Thymus (tissue), 11 donors: Measurements from ENCODE around the gene NDRG2. TPM values are rescaled to one million over a fixed set of nuclear protein-coding genes. Genes with fewer than 3 reads are reported as not detected.
"Not testable (repeated sequence)": the region's sequence is repeated elsewhere in the genome, so short reads cannot be mapped to it uniquely, and the experiment has no call there.

Experiments
- DNase-seq, 9 donors: peaks; one replicate each; pipeline ENCODE4 v3.0.0-alpha.2; 2013; ENCODE audit warnings: low spot score in 9 of 9, low read depth in 6 of 9, missing footprints in 1 of 9
- H3K27ac ChIP-seq, 2 donors: one replicate each; pipeline ENCODE4 v1.5.1; 2013; ENCODE audit warnings: control low read depth in 1 of 2, low read depth in 1 of 2, low read length in 1 of 2, mild to moderate bottlenecking in 1 of 2, moderate library complexity in 1 of 2
- H3K27me3 ChIP-seq, 2 donors: one replicate each; pipeline ENCODE4 v1.5.1; 2013; ENCODE audit warnings: low read length in 1 of 2; ENCODE audit not compliant: control insufficient read depth in 2 of 2, insufficient read depth in 1 of 2
- H3K36me3 ChIP-seq, 2 donors: one replicate each; pipeline ENCODE4 v1.5.1; 2013; ENCODE audit warnings: low read length in 1 of 2, mild to moderate bottlenecking in 1 of 2, moderate library complexity in 1 of 2; ENCODE audit not compliant: control insufficient read depth in 2 of 2, insufficient read depth in 2 of 2
- H3K4me1 ChIP-seq, 2 donors: one replicate each; pipeline ENCODE4 v1.5.1; 2013; ENCODE audit warnings: low read length in 2 of 2; ENCODE audit not compliant: control insufficient read depth in 2 of 2, insufficient read depth in 2 of 2
- H3K4me3 ChIP-seq, 2 donors: one replicate each; pipeline ENCODE4 v1.5.1; 2013; ENCODE audit warnings: low read length in 2 of 2, control low read depth in 1 of 2, mild to moderate bottlenecking in 1 of 2
- H3K9me3 ChIP-seq, 2 donors: one replicate each; pipeline ENCODE4 v1.5.1; 2013; ENCODE audit warnings: low read length in 1 of 2, mild to moderate bottlenecking in 1 of 2; ENCODE audit not compliant: control insufficient read depth in 2 of 2, insufficient read depth in 1 of 2
- WGBS: extraction: QIAGEN DNeasy Blood & Tissue Kit; methylation state at CpG from one replicate; pipeline ENCODE4 v1.1.7; 2013; 5-methylcytosine and 5-hydroxymethylcytosine counted together
- polyA plus RNA-seq: library from polyadenylated mRNA; stranded (reverse); fragments of 200-250 nt; gene quantifications from one replicate; pipeline ENCODE4 v1.2.3, GENCODE V29; 2013
- total RNA-seq: library from RNA; stranded (reverse); fragments of 120-200 nt; gene quantifications from one replicate; pipeline ENCODE4 v1.2.4, GENCODE V29; 2013
- donor health status: healthy.

The NDRG2 gene
- total and polyA plus RNA-seq, 2 donors, result 19.8 to 77.8 TPM

GRCh38 chr14:21019366-21019765 lies 5.5 kb downstream of the NDRG2 start:
- Histone ChIP-seq H3K27ac (no peak overlapping the region), H3K36me3 (no peaks in the 10 kb centered on the region), H3K9me3 (no peaks in the 10 kb centered on the region), H3K4me1 (peaks cover 6% of the 10 kb centered on the region in 2 donors), H3K4me3 (no peak overlapping the region), H3K27me3 (peaks cover 8 to 50% of the 10 kb centered on the region in 2 donors)
- WGBS, result 81% methylated on average over 1 of the region's 1 CpG
- no peak for DNase-seq

- H3K36me3 ChIP-seq, result no peaks in the 10 kb centered on the region
- H3K4me3 ChIP-seq, result no peak overlapping the region
- H3K27ac ChIP-seq, result no peak overlapping the region
- peaks cover under 1% of the 10 kb centered on the region in 2 donors for H3K4me1 ChIP-seq
- no peak for DNase-seq
- WGBS, result 100% methylated on average over 3 of the region's 3 CpGs
- H3K27me3 ChIP-seq, result peaks cover 3 to 44% of the 10 kb centered on the region in 2 donors
- H3K9me3 ChIP-seq, result no peaks in the 10 kb centered on the region
Observed at GRCh38 chr14:21018781-21019180, 6.1 kb downstream of the NDRG2 start.

GRCh38 chr14:21018286-21018685 lies 6.6 kb downstream of the NDRG2 start:
- 96% methylated on average over 7 of the region's 7 CpGs for WGBS

GRCh38 chr14:21017528-21018245 lies 7.2 kb downstream of the NDRG2 start:
- WGBS, result 86% methylated on average over 28 of the region's 28 CpGs
- Histone ChIP-seq H3K27ac (no peak overlapping the region), H3K36me3 (no peaks in the 10 kb centered on the region), H3K27me3 (peaks cover 0 to 37% of the 10 kb centered on the region in 2 donors), H3K4me3 (no peak overlapping the region), H3K4me1 (no peaks in the 10 kb centered on the region), H3K9me3 (no peaks in the 10 kb centered on the region)
- no peak for DNase-seq

More at GRCh38 chr14:21018286-21018685, 6.6 kb downstream of the NDRG2 start:
- Histone ChIP-seq H3K4me1 (no peaks in the 10 kb centered on the region), H3K9me3 (no peaks in the 10 kb centered on the region), H3K4me3 (no peak overlapping the region), H3K27ac (no peak overlapping the region), H3K36me3 (no peaks in the 10 kb centered on the region), H3K27me3 (peaks cover 0 to 39% of the 10 kb centered on the region in 2 donors)
- no peak for DNase-seq

GRCh38 chr14:21016413-21017190 lies 8.3 kb downstream of the NDRG2 start:
- DNase-seq, result no peak
- Histone ChIP-seq H3K9me3 (no peaks in the 10 kb centered on the region), H3K4me1 (no peaks in the 10 kb centered on the region), H3K36me3 (no peaks in the 10 kb centered on the region), H3K27ac (no peak overlapping the region), H3K27me3 (peaks cover 0 to 27% of the 10 kb centered on the region in 2 donors), H3K4me3 (no peak overlapping the region)
- 69% methylated on average over 9 of the region's 9 CpGs for WGBS

- Histone ChIP-seq H3K27ac (no peak overlapping the region), H3K4me1 (no peaks in the 10 kb centered on the region), H3K4me3 (no peak overlapping the region), H3K36me3 (no peaks in the 10 kb centered on the region), H3K9me3 (no peaks in the 10 kb centered on the region), H3K27me3 (peaks cover 0 to 21% of the 10 kb centered on the region in 2 donors)
- 93% methylated on average over 6 of the region's 6 CpGs for WGBS
- no peak for DNase-seq
Observed at GRCh38 chr14:21015312-21015711, 9.5 kb downstream of the NDRG2 start.

GRCh38 chr14:21014761-21015190 lies 10.1 kb downstream of the NDRG2 start:
- Histone ChIP-seq H3K9me3 (no peaks in the 10 kb centered on the region), H3K27ac (no peak overlapping the region), H3K4me3 (no peak overlapping the region), H3K27me3 (peaks cover 0 to 19% of the 10 kb centered on the region in 2 donors), H3K36me3 (no peaks in the 10 kb centered on the region), H3K4me1 (no peaks in the 10 kb centered on the region)
- DNase-seq, result peak; percentile 49 to 87 (median 81)
- under 1% methylated on average over 4 of the region's 4 CpGs for WGBS

- Histone ChIP-seq H3K36me3 (no peaks in the 10 kb centered on the region), H3K27me3 (peaks cover 0 to 7% of the 10 kb centered on the region in 2 donors), H3K27ac (no peak overlapping the region), H3K9me3 (no peaks in the 10 kb centered on the region), H3K4me3 (no peak overlapping the region), H3K4me1 (no peaks in the 10 kb centered on the region)
- DNase-seq, result no peak
- WGBS, result 85% methylated on average over 1 of the region's 1 CpG
Observed at GRCh38 chr14:21011136-21011535, 13.7 kb downstream of the NDRG2 start.

- WGBS, result 92% methylated on average over 3 of the region's 3 CpGs
- not testable (repeated sequence) for H3K9me3 ChIP-seq, H3K4me1 ChIP-seq, H3K27ac ChIP-seq, H3K27me3 ChIP-seq, H3K36me3 ChIP-seq, DNase-seq, H3K4me3 ChIP-seq
Observed at GRCh38 chr14:21009721-21010120, 15.1 kb downstream of the NDRG2 start.
